GM21717 (cell line): ENCODE measurements around the gene JAK2.
"Not testable (repeated sequence)": the region's sequence is repeated elsewhere in the genome, so short reads cannot be mapped to it uniquely, and the experiment has no call there.

Experiments used
- ATAC-seq: cut with Tn5 transposase; IDR thresholded peaks from one replicate; pipeline ENCODE4 v1.9.1; 2021; ENCODE audit warnings: mild to moderate bottlenecking, moderate library complexity; ENCODE audit not compliant: unreplicated experiment

JAK2 gene

GRCh38 chr9:4984621-4985385 lies at the start of gene JAK2:
Gene JAK2, plus strand, starts transcription at chr9:4985272. Its CDS starts 36,716 bp downstream, at chr9:5021988.
- ATAC-seq, result peak; percentile 72

GRCh38 chr9:4936277-4936676 lies 48.8 kb upstream of the JAK2 start:
- no peak for ATAC-seq

GRCh38 chr9:4936823-4937222 lies 48.2 kb upstream of the JAK2 start:
- peak; percentile 46 for ATAC-seq

- ATAC-seq, result no peak
These were observed 47.6 kb upstream of the JAK2 start for GRCh38 chr9:4937446-4937845.

GRCh38 chr9:4938496-4938895 lies 46.6 kb upstream of the JAK2 start:
- no peak for ATAC-seq

- peak; percentile 84 for ATAC-seq
These were observed 45.9 kb upstream of the JAK2 start for GRCh38 chr9:4939118-4939561.

- not testable (repeated sequence) for ATAC-seq
These were observed 42.9 kb upstream of the JAK2 start for GRCh38 chr9:4942042-4942691.

- no peak for ATAC-seq
These were observed 41.7 kb upstream of the JAK2 start for GRCh38 chr9:4943346-4943745.

- ATAC-seq, result not testable (repeated sequence)
These were observed 40.5 kb upstream of the JAK2 start for GRCh38 chr9:4944431-4945211.

GRCh38 chr9:4946937-4947336 lies 38.1 kb upstream of the JAK2 start:
- no peak for ATAC-seq

- ATAC-seq, result no peak
These were observed 29.2 kb upstream of the JAK2 start for GRCh38 chr9:4955836-4956235.

- no peak for ATAC-seq
These were observed 26.0 kb upstream of the JAK2 start for GRCh38 chr9:4959031-4959430.

- ATAC-seq, result no peak
These were observed 23.0 kb upstream of the JAK2 start for GRCh38 chr9:4962085-4962484.

- ATAC-seq, result no peak
These were observed 20.5 kb upstream of the JAK2 start for GRCh38 chr9:4964540-4964939.

GRCh38 chr9:4965174-4965821 lies 19.8 kb upstream of the JAK2 start:
- no peak for ATAC-seq

- ATAC-seq, result no peak
These were observed 17.5 kb upstream of the JAK2 start for GRCh38 chr9:4967523-4967922.

GRCh38 chr9:4969130-4969529 lies 15.9 kb upstream of the JAK2 start:
- no peak for ATAC-seq

GRCh38 chr9:4970970-4971641 lies 14.0 kb upstream of the JAK2 start:
- peak; percentile 93 for ATAC-seq

GRCh38 chr9:4973246-4973645 lies 11.8 kb upstream of the JAK2 start:
- no peak for ATAC-seq

- no peak for ATAC-seq
These were observed 11.2 kb upstream of the JAK2 start for GRCh38 chr9:4973902-4974301.

GRCh38 chr9:4979239-4979638 lies 5.8 kb upstream of the JAK2 start:
- no peak for ATAC-seq
